HG03342 (cell line): ENCODE results near the gene CACNA1I.

Experiments used
- ATAC-seq: cut with Tn5 transposase; IDR thresholded peaks from one replicate; pipeline ENCODE4 v1.9.1; 2021; ENCODE audit warnings: mild to moderate bottlenecking, moderate library complexity; ENCODE audit not compliant: unreplicated experiment

The CACNA1I gene

GRCh38 chr22:39595622-39596172 is 25.1 kb downstream of the CACNA1I start:
- no peak for ATAC-seq

GRCh38 chr22:39596601-39597000 is 26.0 kb downstream of the CACNA1I start:
- ATAC-seq = no peak

GRCh38 chr22:39597236-39597869 is 26.8 kb downstream of the CACNA1I start:
- ATAC-seq = no peak

- no peak for ATAC-seq
Observed at GRCh38 chr22:39598017-39598965, 27.7 kb downstream of the CACNA1I start.

GRCh38 chr22:39600491-39601179 is 30.1 kb downstream of the CACNA1I start:
- no peak for ATAC-seq

- no peak for ATAC-seq
Observed at GRCh38 chr22:39601180-39601535, 30.6 kb downstream of the CACNA1I start.

GRCh38 chr22:39603345-39603744 is 32.8 kb downstream of the CACNA1I start:
- no peak for ATAC-seq

- no peak for ATAC-seq
Observed at GRCh38 chr22:39610246-39610645, 39.7 kb downstream of the CACNA1I start.

- no peak for ATAC-seq
Observed at GRCh38 chr22:39610766-39611165, 40.2 kb downstream of the CACNA1I start.

- ATAC-seq = no peak
Observed at GRCh38 chr22:39611360-39611759, 40.8 kb downstream of the CACNA1I start.

GRCh38 chr22:39612811-39613548 is 42.4 kb downstream of the CACNA1I start:
- no peak for ATAC-seq

GRCh38 chr22:39613549-39613921 is 43.0 kb downstream of the CACNA1I start:
- no peak for ATAC-seq

GRCh38 chr22:39614442-39614841 is 43.9 kb downstream of the CACNA1I start:
- no peak for ATAC-seq

GRCh38 chr22:39616051-39616450 is 45.5 kb downstream of the CACNA1I start:
- no peak for ATAC-seq

- no peak for ATAC-seq
Observed at GRCh38 chr22:39616781-39617180, 46.2 kb downstream of the CACNA1I start.

- ATAC-seq = no peak
Observed at GRCh38 chr22:39617342-39617741, 46.8 kb downstream of the CACNA1I start.

- ATAC-seq = no peak
Observed at GRCh38 chr22:39617970-39618757, 47.6 kb downstream of the CACNA1I start.

GRCh38 chr22:39618996-39619530 is 48.5 kb downstream of the CACNA1I start:
- ATAC-seq = no peak

- ATAC-seq = no peak
Observed at GRCh38 chr22:39620924-39621690, 50.6 kb downstream of the CACNA1I start.
